Measurements from ENCODE around the gene PTPRF.

The PTPRF gene

GRCh38 chr1:43605157-43605556 lies 74.5 kb downstream of the PTPRF start:
- Histone ChIP-seq H3K79me1 (ENCODE audit: low read depth, low read length) (peaks cover 5% of the 10 kb centered on the region), H3K9ac (ENCODE audit: low read depth, low read length, poor library complexity) (peak overlapping the region; percentile 30), H2AK5ac (ENCODE audit: low read depth, low read length) (no peak overlapping the region), H3K4me1 (ENCODE audit: control insufficient read depth in 2 of 2, insufficient read depth in 1 of 2, low read depth in 1 of 2, low read length in 2 of 2) (peaks cover 0 to 4% of the 10 kb centered on the region in 2 donors), H3K14ac (ENCODE audit: low read length) (no peak overlapping the region), H2AFZ (ENCODE audit: low read length) (no peak overlapping the region), H3K36me3 (replicated peaks in 1 of 2; ENCODE audit: control insufficient read depth in 2 of 2, insufficient read depth in 2 of 2, low read length in 2 of 2) (peaks cover 73 to 96% of the 10 kb centered on the region in 2 donors), H3K4me2 (ENCODE audit: insufficient read depth, low read length, poor library complexity, severe bottlenecking) (no peak overlapping the region), H3K4ac (ENCODE audit: low read length) (no peak overlapping the region), H3K27me3 (ENCODE audit: control insufficient read depth in 3 of 3, insufficient read depth in 3 of 3, low read depth in 1 of 3, low read length in 3 of 3) (no peaks in the 10 kb centered on the region), H3K18ac (ENCODE audit: low read length) (no peak overlapping the region), H3K27ac (replicated peaks; ENCODE audit: low read length) (no peak overlapping the region), H2BK120ac (ENCODE audit: low read depth, low read length) (no peak overlapping the region), H2BK5ac (ENCODE audit: low read length) (no peak overlapping the region), H3K4me3 (ENCODE audit: low read length in 2 of 2) (no peak overlapping the region), H2BK12ac (ENCODE audit: low read length) (no peak overlapping the region), H3K23ac (ENCODE audit: low read depth, low read length, poor library complexity) (peak overlapping the region; percentile 77), H4K8ac (ENCODE audit: low read depth, low read length) (no peak overlapping the region), H2BK15ac (ENCODE audit: low read length) (no peak overlapping the region), H4K91ac (ENCODE audit: low read depth, low read length, poor library complexity) (no peak overlapping the region), H3K9me3 (replicated peaks in 1 of 2; ENCODE audit: control insufficient read depth in 2 of 2, insufficient read depth in 1 of 2, low read depth in 1 of 2, low read length in 2 of 2) (peaks cover 0 to 4% of the 10 kb centered on the region in 2 donors)
- DNase-seq (ENCODE audit: low spot score): no peak
- WGBS, 2 donors (ENCODE audit: extremely low coverage in 2 of 2, insufficient read length in 2 of 2, insufficient replicate concordance in 1 of 2): no CpG with 5 or more reads among the region's 18 CpGs

GRCh38 chr1:43605766-43606165 lies 75.1 kb downstream of the PTPRF start:
- H3K27ac ChIP-seq (replicated peaks; ENCODE audit: low read length): no peak overlapping the region
- no peak overlapping the region for H3K4me3 ChIP-seq (ENCODE audit: low read length in 2 of 2)
- H3K4me2 ChIP-seq (ENCODE audit: insufficient read depth, low read length, poor library complexity, severe bottlenecking): no peak overlapping the region
- no peak overlapping the region for H3K18ac ChIP-seq (ENCODE audit: low read length)
- H4K8ac ChIP-seq (ENCODE audit: low read depth, low read length): no peak overlapping the region
- no peak overlapping the region for H2BK15ac ChIP-seq (ENCODE audit: low read length)
- H2BK5ac ChIP-seq (ENCODE audit: low read length): no peak overlapping the region
- no peak overlapping the region for H3K14ac ChIP-seq (ENCODE audit: low read length)
- H3K9ac ChIP-seq (ENCODE audit: low read depth, low read length, poor library complexity): no peak overlapping the region
- H3K36me3 ChIP-seq (replicated peaks in 1 of 2; ENCODE audit: control insufficient read depth in 2 of 2, insufficient read depth in 2 of 2, low read length in 2 of 2): peaks cover 70 to 98% of the 10 kb centered on the region in 2 donors
- no peak overlapping the region for H2BK12ac ChIP-seq (ENCODE audit: low read length)
- no peak overlapping the region for H3K4ac ChIP-seq (ENCODE audit: low read length)
- no peak overlapping the region for H2AK5ac ChIP-seq (ENCODE audit: low read depth, low read length)
- H3K4me1 ChIP-seq (ENCODE audit: control insufficient read depth in 2 of 2, insufficient read depth in 1 of 2, low read depth in 1 of 2, low read length in 2 of 2): peaks cover 0 to 4% of the 10 kb centered on the region in 2 donors
- WGBS, 2 donors (ENCODE audit: extremely low coverage in 2 of 2, insufficient read length in 2 of 2, insufficient replicate concordance in 1 of 2): no CpG with 5 or more reads among the region's 7 CpGs
- H2BK120ac ChIP-seq (ENCODE audit: low read depth, low read length): no peak overlapping the region
- H3K9me3 ChIP-seq (replicated peaks in 1 of 2; ENCODE audit: control insufficient read depth in 2 of 2, insufficient read depth in 1 of 2, low read depth in 1 of 2, low read length in 2 of 2): peaks cover 0 to 4% of the 10 kb centered on the region in 2 donors
- no peak overlapping the region for H2AFZ ChIP-seq (ENCODE audit: low read length)
- DNase-seq (ENCODE audit: low spot score): no peak
- no peak overlapping the region for H4K91ac ChIP-seq (ENCODE audit: low read depth, low read length, poor library complexity)
- H3K79me1 ChIP-seq (ENCODE audit: low read depth, low read length): peaks cover 3% of the 10 kb centered on the region
- H3K23ac ChIP-seq (ENCODE audit: low read depth, low read length, poor library complexity): no peak overlapping the region
- H3K27me3 ChIP-seq (ENCODE audit: control insufficient read depth in 3 of 3, insufficient read depth in 3 of 3, low read depth in 1 of 3, low read length in 3 of 3): no peaks in the 10 kb centered on the region

- no peak overlapping the region for H3K27ac ChIP-seq (replicated peaks; ENCODE audit: low read length)
- no peak overlapping the region for H2BK12ac ChIP-seq (ENCODE audit: low read length)
- H4K91ac ChIP-seq (ENCODE audit: low read depth, low read length, poor library complexity): no peak overlapping the region
- peaks cover 0 to 4% of the 10 kb centered on the region in 2 donors for H3K4me1 ChIP-seq (ENCODE audit: control insufficient read depth in 2 of 2, insufficient read depth in 1 of 2, low read depth in 1 of 2, low read length in 2 of 2)
- peaks cover 2% of the 10 kb centered on the region for H3K79me1 ChIP-seq (ENCODE audit: low read depth, low read length)
- DNase-seq (ENCODE audit: low spot score): no peak
- H3K4me3 ChIP-seq (ENCODE audit: low read length in 2 of 2): peak overlapping the region in 1 of 2 donors; percentile 1
- peak overlapping the region; percentile 66 for H3K14ac ChIP-seq (ENCODE audit: low read length)
- peaks cover 69 to 95% of the 10 kb centered on the region in 2 donors for H3K36me3 ChIP-seq (replicated peaks in 1 of 2; ENCODE audit: control insufficient read depth in 2 of 2, insufficient read depth in 2 of 2, low read length in 2 of 2)
- no peak overlapping the region for H3K18ac ChIP-seq (ENCODE audit: low read length)
- peak overlapping the region; percentile 6 for H3K4ac ChIP-seq (ENCODE audit: low read length)
- no peak overlapping the region for H2BK120ac ChIP-seq (ENCODE audit: low read depth, low read length)
- no peak overlapping the region for H2BK15ac ChIP-seq (ENCODE audit: low read length)
- no peak overlapping the region for H3K9ac ChIP-seq (ENCODE audit: low read depth, low read length, poor library complexity)
- H3K4me2 ChIP-seq (ENCODE audit: insufficient read depth, low read length, poor library complexity, severe bottlenecking): no peak overlapping the region
- no peak overlapping the region for H2BK5ac ChIP-seq (ENCODE audit: low read length)
- no CpG with 5 or more reads among the region's 13 CpGs for WGBS, 2 donors (ENCODE audit: extremely low coverage in 2 of 2, insufficient read length in 2 of 2, insufficient replicate concordance in 1 of 2)
- H3K23ac ChIP-seq (ENCODE audit: low read depth, low read length, poor library complexity): peak overlapping the region; percentile 90
- H2AK5ac ChIP-seq (ENCODE audit: low read depth, low read length): no peak overlapping the region
- no peak overlapping the region for H2AFZ ChIP-seq (ENCODE audit: low read length)
- H3K27me3 ChIP-seq (ENCODE audit: control insufficient read depth in 3 of 3, insufficient read depth in 3 of 3, low read depth in 1 of 3, low read length in 3 of 3): no peaks in the 10 kb centered on the region
- peaks cover 0 to 4% of the 10 kb centered on the region in 2 donors for H3K9me3 ChIP-seq (replicated peaks in 1 of 2; ENCODE audit: control insufficient read depth in 2 of 2, insufficient read depth in 1 of 2, low read depth in 1 of 2, low read length in 2 of 2)
- H4K8ac ChIP-seq (ENCODE audit: low read depth, low read length): no peak overlapping the region
Measured at GRCh38 chr1:43606624-43607023, 75.9 kb downstream of the PTPRF start.

- H3K14ac ChIP-seq (ENCODE audit: low read length): no peak overlapping the region
- no peak overlapping the region for H2AFZ ChIP-seq (ENCODE audit: low read length)
- no peak overlapping the region for H3K4ac ChIP-seq (ENCODE audit: low read length)
- no peak overlapping the region for H2BK12ac ChIP-seq (ENCODE audit: low read length)
- H2BK15ac ChIP-seq (ENCODE audit: low read length): no peak overlapping the region
- no peaks in the 10 kb centered on the region for H3K27me3 ChIP-seq (ENCODE audit: control insufficient read depth in 3 of 3, insufficient read depth in 3 of 3, low read depth in 1 of 3, low read length in 3 of 3)
- no peak overlapping the region for H4K8ac ChIP-seq (ENCODE audit: low read depth, low read length)
- H3K79me1 ChIP-seq (ENCODE audit: low read depth, low read length): no peaks in the 10 kb centered on the region
- no peak overlapping the region for H2BK120ac ChIP-seq (ENCODE audit: low read depth, low read length)
- whole genome bisulfite sequencing, 2 donors (ENCODE audit: extremely low coverage in 2 of 2, insufficient read length in 2 of 2, insufficient replicate concordance in 1 of 2): no CpG with 5 or more reads among the region's 5 CpGs
- H4K91ac ChIP-seq (ENCODE audit: low read depth, low read length, poor library complexity): no peak overlapping the region
- DNase-seq (ENCODE audit: low spot score): no peak
- H2AK5ac ChIP-seq (ENCODE audit: low read depth, low read length): no peak overlapping the region
- peaks cover 0 to 4% of the 10 kb centered on the region in 2 donors for H3K9me3 ChIP-seq (replicated peaks in 1 of 2; ENCODE audit: control insufficient read depth in 2 of 2, insufficient read depth in 1 of 2, low read depth in 1 of 2, low read length in 2 of 2)
- H3K23ac ChIP-seq (ENCODE audit: low read depth, low read length, poor library complexity): peak overlapping the region; percentile 48
- H3K36me3 ChIP-seq (replicated peaks in 1 of 2; ENCODE audit: control insufficient read depth in 2 of 2, insufficient read depth in 2 of 2, low read length in 2 of 2): peaks cover 71 to 87% of the 10 kb centered on the region in 2 donors
- H3K18ac ChIP-seq (ENCODE audit: low read length): peak overlapping the region; percentile 4
- H3K27ac ChIP-seq (replicated peaks; ENCODE audit: low read length): no peak overlapping the region
- no peak overlapping the region for H3K4me2 ChIP-seq (ENCODE audit: insufficient read depth, low read length, poor library complexity, severe bottlenecking)
- H2BK5ac ChIP-seq (ENCODE audit: low read length): no peak overlapping the region
- H3K4me3 ChIP-seq (ENCODE audit: low read length in 2 of 2): no peak overlapping the region
- H3K9ac ChIP-seq (ENCODE audit: low read depth, low read length, poor library complexity): peak overlapping the region; percentile 15
- no peaks in the 10 kb centered on the region for H3K4me1 ChIP-seq (ENCODE audit: control insufficient read depth in 2 of 2, insufficient read depth in 1 of 2, low read depth in 1 of 2, low read length in 2 of 2)
Measured at GRCh38 chr1:43608827-43609226, 78.1 kb downstream of the PTPRF start.
